Psoas muscle (tissue), 8 donors: ENCODE results near the gene DNA2. TPM values are rescaled to one million over a fixed set of nuclear protein-coding genes. Genes with fewer than 3 reads are reported as not detected.
"Not testable (repeated sequence)": the region's sequence is repeated elsewhere in the genome, so short reads cannot be mapped to it uniquely, and the experiment has no call there.

ENCODE experiments used
- ATAC-seq, 4 donors: fragments of 200-7000 bp; cut with Tn5 transposase; one replicate each; pipeline ENCODE4 v1.9.1; 2020; ENCODE audit warnings: moderate library complexity in 3 of 4, mild to moderate bottlenecking in 2 of 4
- DNase-seq, 2 donors: peaks; one replicate each; pipeline ENCODE4 v3.0.0-alpha.2; 2020
- H3K27ac ChIP-seq: fragments of 200-600 bp; one replicate; pipeline ENCODE4 v1.8.0; 2022
- H3K27me3 ChIP-seq, 3 donors: fragments of 200-600 bp in 1 of 3; one replicate each; pipeline versions ENCODE4 v1.6.1 to v1.8.0; 2013 to 2022; ENCODE audit warnings: low read length in 2 of 3, mild to moderate bottlenecking in 2 of 3, moderate library complexity in 1 of 3; ENCODE audit not compliant: insufficient read depth in 3 of 3
- H3K36me3 ChIP-seq, 2 donors: fragments of 200-600 bp in 1 of 2; one replicate each; pipeline versions ENCODE4 v1.6.1 to v1.8.0; 2013 to 2022; ENCODE audit warnings: low read depth in 1 of 2, mild to moderate bottlenecking in 1 of 2, moderate library complexity in 1 of 2; ENCODE audit not compliant: insufficient read depth in 1 of 2
- H3K4me1 ChIP-seq: fragments of 200-600 bp; one replicate; pipeline ENCODE4 v1.8.0; 2022
- H3K4me3 ChIP-seq: fragments of 200-600 bp; one replicate; pipeline ENCODE4 v1.8.0; 2022; ENCODE audit warnings: mild to moderate bottlenecking
- H3K9me3 ChIP-seq: fragments of 200-600 bp; one replicate; pipeline ENCODE4 v1.8.0; 2022
- CTCF ChIP-seq: fragments of 200-600 bp; IDR thresholded peaks from one replicate; pipeline ENCODE4 v1.8.0; 2022; ENCODE audit warnings: antibody characterized with exemption
- WGBS, 3 donors: extraction: QIAGEN DNeasy Blood & Tissue Kit; methylation state at CpG; one replicate each; pipeline versions ENCODE4 v1.1.6 to v1.1.7; 2013; 5-methylcytosine and 5-hydroxymethylcytosine counted together
- intact Hi-C, 2 donors: fragments of 100-400 bp; cut with DNase I; formaldehyde crosslinking; loops; one replicate each; pipeline versions ENCODE4 v1.11.0 to v1.14.2; 2022
- polyA plus RNA-seq, 3 donors: library from polyadenylated mRNA; stranded (reverse); fragments of 200-250 nt; gene quantifications; one replicate each; pipeline ENCODE4 v1.2.3, GENCODE V29; 2013
- total RNA-seq, 4 donors: library from RNA; stranded (reverse); fragmentation: NEBNext Ultra II Directional in 2 of 4; extraction: Animal tissue kit (Norgen Biotek cat#: 25700) in 2 of 4; gene quantifications; one replicate each; pipeline versions ENCODE4 v1.2.1 to v1.2.4, GENCODE V29; 2021 to 2023
- donor health status: healthy with polysubstance abuse.
- donor health status: DM: no; HTN: no; CAD: no; lungs with moderate emphysema.
- donor health status: Bipolar disorder and iron deficiency.
- donor health status: healthy.
- donor health status: DM: yes; HTN: yes; CAD: no.
- donor health status: DM: no; HTN: no; CAD: no.
- donor health status: DM: no; HTN: no; CAD: no.
- donor health status: DM: yes; HTN: yes; CAD: no.

Gene DNA2
- total and polyA plus RNA-seq, 7 donors: 0.56 to 3.8 (median 1.7) TPM

DNA sequence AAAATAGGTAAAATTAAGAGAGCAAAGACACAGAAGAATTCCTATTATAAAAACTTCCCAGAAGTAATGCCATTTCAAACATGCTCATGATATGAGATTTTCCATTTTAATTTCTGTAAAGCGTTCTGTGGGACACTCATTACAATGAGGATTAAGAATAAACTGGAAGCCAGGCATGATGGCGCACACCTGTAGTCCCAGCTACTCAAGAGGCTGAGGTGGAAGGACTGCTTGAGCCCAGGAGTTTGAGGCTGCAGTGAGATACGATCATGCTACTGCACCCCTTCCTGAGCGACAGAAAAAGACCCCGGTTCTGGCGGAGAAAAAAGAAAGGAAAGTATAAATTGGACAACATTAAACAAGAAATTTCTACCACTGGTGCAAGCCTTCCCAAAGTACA, 1.5 kb downstream of the DNA2 start:
- no peaks in the 10 kb centered on the region for H3K9me3 ChIP-seq
- intact Hi-C loops: no loop called here
- ATAC-seq (no peak), DNase-seq (no peak)
- TF ChIP-seq CTCF: no peak
- no peak overlapping the region for H3K27ac ChIP-seq
- peaks cover 8% of the 10 kb centered on the region for H3K4me1 ChIP-seq
- no peak overlapping the region for H3K4me3 ChIP-seq
- 43 to 47% (median 44%) methylated on average over 6 of the region's 6 CpGs for WGBS, 3 donors
- H3K27me3 ChIP-seq: no peaks in the 10 kb centered on the region
- H3K36me3 ChIP-seq: peaks cover 0 to 24% of the 10 kb centered on the region in 2 donors

DNA sequence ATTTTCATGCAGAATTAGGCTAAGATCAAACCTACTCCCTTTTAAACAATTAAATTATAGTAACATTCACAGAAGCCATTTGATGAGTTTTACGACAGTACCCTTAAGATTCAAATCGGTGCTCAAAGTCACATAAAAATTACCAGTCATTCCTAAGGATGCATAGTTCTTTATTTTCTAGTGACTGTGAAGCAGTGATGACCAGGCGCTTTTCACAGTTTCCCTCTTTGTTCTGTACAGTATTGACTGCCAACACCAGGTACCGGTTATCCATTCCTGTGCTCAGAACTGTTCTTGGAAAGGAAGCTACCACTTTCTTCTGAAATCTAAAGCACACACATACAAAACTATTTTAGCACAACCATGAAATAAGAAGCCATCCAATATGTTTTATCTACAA, 1.9 kb downstream of the DNA2 start:
- 93 to 95% (median 94%) methylated on average over 4 of the region's 4 CpGs for WGBS, 3 donors
- ATAC-seq (no peak), DNase-seq (no peak)
- H3K4me1 ChIP-seq: peaks cover 8% of the 10 kb centered on the region
- no peaks in the 10 kb centered on the region for H3K9me3 ChIP-seq
- H3K36me3 ChIP-seq: peaks cover 0 to 26% of the 10 kb centered on the region in 2 donors
- no peak for TF ChIP-seq CTCF
- no peaks in the 10 kb centered on the region for H3K27me3 ChIP-seq
- H3K27ac ChIP-seq: no peak overlapping the region
- intact Hi-C loops: no loop called here
- no peak overlapping the region for H3K4me3 ChIP-seq

DNA sequence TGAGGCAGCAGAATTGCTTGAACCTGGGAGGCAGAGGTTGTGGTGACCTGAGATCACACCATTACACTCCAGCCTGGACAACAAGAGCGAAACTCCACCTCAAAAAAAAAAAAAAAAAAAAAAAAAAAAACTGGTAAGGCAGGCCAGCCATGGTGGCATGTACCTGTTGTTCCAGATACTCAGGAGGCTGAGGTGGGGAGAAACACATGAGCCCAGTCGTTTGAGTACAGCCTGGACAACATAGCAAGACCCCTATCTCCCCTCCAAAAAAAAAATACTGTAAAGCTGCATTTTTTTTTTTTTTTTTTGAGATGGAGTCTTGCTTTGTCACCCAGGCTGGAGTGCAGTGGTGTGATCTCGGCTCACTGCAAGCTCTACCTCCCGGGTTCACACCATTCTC, 7.0 kb downstream of the DNA2 start:
- intact Hi-C loops, H3K9me3 ChIP-seq, H3K27me3 ChIP-seq, H3K4me1 ChIP-seq, ATAC-seq, DNase-seq, H3K27ac ChIP-seq, H3K4me3 ChIP-seq: not testable (repeated sequence)
- peaks cover 0 to 42% of the 10 kb centered on the region in 2 donors for H3K36me3 ChIP-seq
- 89 to 98% (median 97%) methylated on average over 4 of the region's 4 CpGs for WGBS, 3 donors

- Histone ChIP-seq H3K9me3 (no peaks in the 10 kb centered on the region), H3K27me3 (no peaks in the 10 kb centered on the region), H3K4me3 (no peak overlapping the region), H3K4me1 (no peaks in the 10 kb centered on the region), H3K36me3 (peaks cover 0 to 48% of the 10 kb centered on the region in 2 donors), H3K27ac (no peak overlapping the region)
- 77 to 87% (median 82%) methylated on average over 5 to 7 of the region's 7 CpGs for WGBS, 3 donors
- intact Hi-C loops: no loop called here
- DNase-seq (no peak), ATAC-seq (no peak)
- TF ChIP-seq CTCF: no peak
Measured at GRCh38 chr10:68463365-68464093, 8.2 kb downstream of the DNA2 start.

DNA sequence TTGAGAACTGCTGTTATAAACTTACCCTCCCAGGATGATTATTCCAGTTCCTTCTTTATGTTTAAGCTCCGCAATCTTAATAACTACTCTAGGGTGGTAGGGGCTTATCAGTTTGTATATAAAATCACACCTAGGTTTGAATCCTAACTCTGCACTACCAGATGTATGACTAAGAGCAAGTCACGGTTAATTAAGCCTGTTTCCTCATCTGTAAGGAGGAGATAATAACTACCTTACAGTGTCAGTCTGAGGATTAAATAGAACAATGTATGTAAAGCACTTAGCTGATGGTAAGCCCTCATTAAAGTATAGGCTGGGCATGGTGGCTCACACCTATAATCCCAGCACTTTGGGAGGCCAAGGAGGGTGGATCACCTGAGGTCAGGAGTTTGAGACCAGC, 9.2 kb downstream of the DNA2 start:
- Histone ChIP-seq H3K27me3 (no peaks in the 10 kb centered on the region), H3K36me3 (peaks cover 0 to 51% of the 10 kb centered on the region in 2 donors), H3K4me3 (no peak overlapping the region), H3K9me3 (no peaks in the 10 kb centered on the region), H3K27ac (no peak overlapping the region), H3K4me1 (no peaks in the 10 kb centered on the region)
- intact Hi-C loops: no loop called here
- 94 to 98% (median 97%) methylated on average over 2 of the region's 2 CpGs for WGBS, 3 donors
- DNase-seq: no peak
- no peak for ATAC-seq
- no peak for TF ChIP-seq CTCF
